Pancreas (tissue), 10 donors: Measurements from ENCODE around the gene ITGA1. TPM values are rescaled to one million over a fixed set of nuclear protein-coding genes. Genes with fewer than 3 reads are reported as not detected.
A peak's percentile ranks its signal among the peaks of the same experiment; 100 is the strongest.

Experiments used
- ATAC-seq, 4 donors: fragments of 200-7000 bp; cut with Tn5 transposase; one replicate each; pipeline versions ENCODE4 v1.8.0 to v1.9.1; 2020; ENCODE audit warnings: mild to moderate bottlenecking in 4 of 4, moderate library complexity in 4 of 4
- DNase-seq, 6 donors: peaks; one replicate each; pipeline ENCODE4 v3.0.0-alpha.2; 2020
- FAIRE-seq: peaks from 2 replicates; lab custom pipeline; 2012; peaks lifted over from hg19 to GRCh38; lab: Jason Lieb, UNC
- H3K27ac ChIP-seq, 4 donors: fragments of 200-600 bp; sonication (generic); 1 replicate in 3 of 4; 2 replicates in 1 of 4; pipeline versions ENCODE4 v1.5.0 to v1.8.0; 2020
- H3K27me3 ChIP-seq, 4 donors: fragments of 200-600 bp; one replicate each; pipeline ENCODE4 v1.8.0; 2021
- H3K36me3 ChIP-seq, 3 donors: fragments of 200-600 bp; sonication (generic) in 1 of 3; one replicate each; pipeline versions ENCODE4 v1.5.0 to v1.8.0; 2020 to 2021
- H3K4me1 ChIP-seq, 3 donors: fragments of 200-600 bp; one replicate each; pipeline ENCODE4 v1.8.0; 2021
- H3K4me3 ChIP-seq, 4 donors: fragments of 200-600 bp; sonication (generic) in 2 of 4; one replicate each; pipeline versions ENCODE4 v1.5.0 to v1.8.0; 2020 to 2021
- H3K9me3 ChIP-seq, 4 donors: fragments of 200-600 bp; one replicate each; pipeline ENCODE4 v1.8.0; 2021
- WGBS, 2 donors: extraction: QIAGEN DNeasy Blood & Tissue Kit; methylation state at CpG; one replicate each; pipeline ENCODE4 v1.1.7; 2013; 5-methylcytosine and 5-hydroxymethylcytosine counted together
- intact Hi-C, 3 donors: fragments of 100-400 bp; cut with DNase I; formaldehyde crosslinking; loops; one replicate each; pipeline versions ENCODE4 v1.11.1 to v1.14.2; 2022
- polyA plus RNA-seq, 2 donors: library from polyadenylated mRNA; stranded (reverse); fragments of 200-250 nt; gene quantifications; one replicate each; pipeline ENCODE4 v1.2.3, GENCODE V29; 2013
- total RNA-seq, 6 donors: library from RNA; stranded (reverse); fragmentation: NEBNext Ultra II Directional in 4 of 6; extraction: Animal tissue kit (Norgen Biotek cat#: 25700) in 4 of 6; gene quantifications; one replicate each; pipeline versions ENCODE4 v1.2.1 to v1.2.4, GENCODE V29; 2021 to 2023
- TF ChIP-seq, protein P1 (sequence below), 4 donors: fragments of 200-600 bp; sonication (generic) in 3 of 4; IDR thresholded peaks; one replicate each; pipeline versions ENCODE4 v1.5.0 to v1.8.0; 2021; ENCODE audit warnings: antibody characterized with exemption in 4 of 4
- donor health status: healthy with polysubstance abuse.
- donor health status: DM: no; HTN: no; CAD: no; lungs with moderate emphysema.
- donor health status: DM: no; HTN: no; CAD: no.
- donor health status: control.
- donor health status: control.
- donor health status: Bipolar disorder and iron deficiency.
- donor health status: DM: yes; HTN: yes; CAD: no.
- donor health status: DM: no; HTN: no; CAD: no.
- donor health status: DM: no; HTN: no; CAD: no.
- donor health status: DM: yes; HTN: yes; CAD: no.

Gene ITGA1
- total and polyA plus RNA-seq, 8 donors: 1.9 to 18.3 (median 6.3) TPM

DNA sequence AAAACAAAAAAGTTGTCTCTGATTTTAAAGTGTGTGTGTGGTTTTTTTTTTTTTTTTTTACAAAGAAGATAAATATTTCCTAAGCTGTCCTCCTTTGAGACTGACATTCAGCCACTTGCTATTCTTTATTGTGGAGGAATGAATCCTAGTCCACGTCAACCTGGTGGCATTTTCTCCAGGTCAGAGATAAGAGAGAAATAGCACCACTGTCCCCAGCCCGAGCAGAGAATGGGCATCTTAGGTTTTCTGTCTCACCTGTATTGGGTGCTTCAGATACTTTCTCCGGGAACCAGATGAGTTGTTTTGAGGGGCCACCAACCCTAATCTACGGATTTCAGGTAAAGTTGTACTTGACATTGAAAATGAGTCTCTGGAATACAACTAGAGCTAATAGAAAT lies 202.8 kb downstream of the ITGA1 start:
- 43 to 52% methylated on average over 4 of the region's 4 CpGs for WGBS, 2 donors
- peak overlapping the region in 2 of 4 donors; percentile 56 to 75 for H3K4me3 ChIP-seq
- no peak for ATAC-seq
- TF ChIP-seq, protein P1, sequence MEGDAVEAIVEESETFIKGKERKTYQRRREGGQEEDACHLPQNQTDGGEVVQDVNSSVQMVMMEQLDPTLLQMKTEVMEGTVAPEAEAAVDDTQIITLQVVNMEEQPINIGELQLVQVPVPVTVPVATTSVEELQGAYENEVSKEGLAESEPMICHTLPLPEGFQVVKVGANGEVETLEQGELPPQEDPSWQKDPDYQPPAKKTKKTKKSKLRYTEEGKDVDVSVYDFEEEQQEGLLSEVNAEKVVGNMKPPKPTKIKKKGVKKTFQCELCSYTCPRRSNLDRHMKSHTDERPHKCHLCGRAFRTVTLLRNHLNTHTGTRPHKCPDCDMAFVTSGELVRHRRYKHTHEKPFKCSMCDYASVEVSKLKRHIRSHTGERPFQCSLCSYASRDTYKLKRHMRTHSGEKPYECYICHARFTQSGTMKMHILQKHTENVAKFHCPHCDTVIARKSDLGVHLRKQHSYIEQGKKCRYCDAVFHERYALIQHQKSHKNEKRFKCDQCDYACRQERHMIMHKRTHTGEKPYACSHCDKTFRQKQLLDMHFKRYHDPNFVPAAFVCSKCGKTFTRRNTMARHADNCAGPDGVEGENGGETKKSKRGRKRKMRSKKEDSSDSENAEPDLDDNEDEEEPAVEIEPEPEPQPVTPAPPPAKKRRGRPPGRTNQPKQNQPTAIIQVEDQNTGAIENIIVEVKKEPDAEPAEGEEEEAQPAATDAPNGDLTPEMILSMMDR (IDR thresholded peaks at IDR 0.05): no peak
- no peaks in the 10 kb centered on the region for H3K9me3 ChIP-seq
- no peak for DNase-seq
- no peaks in the 10 kb centered on the region for H3K27me3 ChIP-seq
- intact Hi-C loops: no loop called here
- H3K27ac ChIP-seq: no peak overlapping the region
- no peaks in the 10 kb centered on the region for H3K36me3 ChIP-seq
- H3K4me1 ChIP-seq: peaks cover 0 to 5% (median 3%) of the 10 kb centered on the region in 3 donors
- no peak for FAIRE-seq

DNA sequence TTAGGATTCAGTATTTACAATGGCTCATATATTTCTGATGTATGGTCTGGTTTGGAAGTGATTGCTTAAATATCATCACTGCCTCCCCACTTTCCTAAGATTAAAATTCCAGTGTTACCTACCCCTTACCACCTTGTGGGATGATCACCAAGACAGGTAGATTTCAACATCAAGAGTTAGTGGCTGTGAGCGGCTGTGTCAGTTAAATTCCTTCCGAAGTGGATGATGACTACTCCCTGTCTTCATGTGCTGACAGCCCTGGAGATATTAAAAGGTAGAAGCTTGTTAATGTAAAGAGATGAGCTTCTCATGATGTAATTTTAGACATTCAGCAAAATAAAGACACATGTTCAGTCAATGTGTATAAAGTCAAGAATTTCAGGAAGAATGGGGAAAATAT lies 205.7 kb downstream of the ITGA1 start:
- TF ChIP-seq, protein P1 (IDR thresholded peaks at IDR 0.05): no peak
- DNase-seq (no peak), FAIRE-seq (no peak), ATAC-seq (no peak)
- no peak overlapping the region for H3K27ac ChIP-seq
- intact Hi-C loops: no loop called here
- no peaks in the 10 kb centered on the region for H3K36me3 ChIP-seq
- 91 to 100% methylated on average over 2 of the region's 2 CpGs for WGBS, 2 donors
- H3K27me3 ChIP-seq: no peaks in the 10 kb centered on the region
- H3K4me1 ChIP-seq: peaks cover 0 to 6% (median 5%) of the 10 kb centered on the region in 3 donors
- H3K4me3 ChIP-seq: no peak overlapping the region
- H3K9me3 ChIP-seq: no peaks in the 10 kb centered on the region

DNA sequence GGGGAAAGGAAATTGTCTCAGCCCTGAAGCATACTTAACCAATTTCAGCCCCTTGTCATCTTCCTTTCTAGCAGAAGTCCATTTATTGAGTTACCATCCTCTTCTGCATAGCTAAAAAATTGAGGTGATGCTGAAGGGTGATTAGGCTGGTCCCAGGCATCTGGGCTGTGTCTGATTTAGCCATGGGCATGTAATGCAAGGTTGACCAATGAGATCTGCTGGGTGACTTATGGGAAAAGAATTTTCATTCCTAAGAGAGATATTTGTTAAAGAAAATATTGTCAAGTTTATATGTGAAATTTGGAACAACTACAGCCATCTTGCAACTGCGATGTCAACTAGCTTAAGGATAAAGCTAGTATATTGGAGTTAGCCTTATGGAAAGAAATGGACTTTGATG lies 206.6 kb downstream of the ITGA1 start:
- no peak for ATAC-seq
- Histone ChIP-seq H3K9me3 (no peaks in the 10 kb centered on the region), H3K27me3 (no peaks in the 10 kb centered on the region), H3K27ac (no peak overlapping the region), H3K4me1 (peaks cover 0 to 5% (median 5%) of the 10 kb centered on the region in 3 donors), H3K36me3 (no peaks in the 10 kb centered on the region), H3K4me3 (no peak overlapping the region)
- FAIRE-seq: no peak
- DNase-seq: no peak
- TF ChIP-seq, protein P1 (IDR thresholded peaks at IDR 0.05): no peak
- 95 to 98% methylated on average over 1 of the region's 1 CpG for WGBS, 2 donors
- intact Hi-C loops: no loop called here

DNA sequence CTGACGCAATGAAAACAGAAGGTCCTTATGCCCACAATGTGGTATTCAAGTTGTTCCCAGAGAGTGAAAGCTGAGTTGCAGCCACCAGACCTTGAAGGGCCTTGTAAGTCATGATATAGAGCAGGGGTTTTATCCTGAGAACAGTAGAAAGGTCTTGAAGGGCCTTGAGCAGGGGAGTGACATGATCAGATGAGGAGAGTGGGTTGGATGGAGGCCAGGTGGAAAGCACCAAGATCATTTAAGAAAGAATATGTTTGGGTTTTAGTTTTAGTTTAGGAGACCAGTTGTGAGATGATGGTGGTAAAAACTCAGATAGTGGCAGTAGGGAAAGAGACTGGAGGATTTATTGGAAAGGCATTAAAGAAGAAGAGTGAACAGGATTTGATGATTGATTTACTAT lies 207.4 kb downstream of the ITGA1 start:
- Histone ChIP-seq H3K36me3 (no peaks in the 10 kb centered on the region), H3K9me3 (no peaks in the 10 kb centered on the region), H3K4me3 (no peak overlapping the region), H3K4me1 (peaks cover 0 to 5% (median 5%) of the 10 kb centered on the region in 3 donors), H3K27ac (no peak overlapping the region), H3K27me3 (no peaks in the 10 kb centered on the region)
- FAIRE-seq: no peak
- TF ChIP-seq, protein P1 (IDR thresholded peaks at IDR 0.05): no peak
- DNase-seq: no peak
- intact Hi-C loops: no loop called here
- WGBS, 2 donors: 89 to 97% methylated on average over 1 of the region's 1 CpG
- ATAC-seq: no peak

DNA sequence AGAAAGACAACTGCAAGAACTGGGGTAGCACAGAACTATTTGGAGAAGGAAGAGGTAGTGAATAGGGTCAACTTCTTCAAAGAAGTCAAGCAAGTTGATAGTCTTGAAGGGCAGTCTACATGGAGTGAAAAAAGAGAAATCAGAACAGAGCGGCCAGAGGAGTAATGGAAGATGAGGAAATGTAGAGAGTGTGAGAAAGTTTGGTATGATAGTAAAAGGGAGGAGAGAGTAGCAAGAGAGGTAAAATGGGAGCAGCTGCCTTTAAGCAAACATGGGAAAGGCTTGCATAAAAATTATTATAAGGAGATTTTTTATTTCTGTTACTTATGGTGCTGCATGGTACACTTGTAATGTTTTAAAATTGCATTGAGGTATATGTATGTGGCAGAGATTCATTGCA lies 208.2 kb downstream of the ITGA1 start:
- Histone ChIP-seq H3K27me3 (no peaks in the 10 kb centered on the region), H3K4me3 (no peak overlapping the region), H3K27ac (no peak overlapping the region), H3K9me3 (no peaks in the 10 kb centered on the region), H3K36me3 (no peaks in the 10 kb centered on the region), H3K4me1 (peaks cover 0 to 5% (median 4%) of the 10 kb centered on the region in 3 donors)
- WGBS, 2 donors: 93 to 97% methylated on average over 1 of the region's 1 CpG
- DNase-seq (no peak), ATAC-seq (no peak), FAIRE-seq (no peak)
- intact Hi-C loops: no loop called here
- TF ChIP-seq, protein P1 (IDR thresholded peaks at IDR 0.05): no peak
